ENCODE data around the gene CBFA2T3. TPM values are rescaled to one million over a fixed set of nuclear protein-coding genes. Genes with fewer than 3 reads are reported as not detected.

The CBFA2T3 gene
- total and polyA plus RNA-seq, 10 donors: 8.4 to 59.8 (median 26.3) TPM

- Histone ChIP-seq H3K27ac (peak overlapping the region in 5 of 8 donors; percentile 29 to 74 (median 49)), H3K9me3 (no peaks in the 10 kb centered on the region), H3K36me3 (peaks cover 0 to 79% (median 41%) of the 10 kb centered on the region in 6 donors), H3K27me3 (replicated peaks in 1 of 7) (no peaks in the 10 kb centered on the region), H3K4me1 (peaks cover 0 to 63% (median 35%) of the 10 kb centered on the region in 6 donors), H3K4me3 (no peak overlapping the region)
- WGBS, 5 donors: 89 to 93% (median 92%) methylated on average over 12 to 26 of the region's 26 CpGs
- intact Hi-C loops (cut with DNase I; ENCODE audit: low total_unique reads): no loop called here
- TF ChIP-seq POLR2A (IDR thresholded peaks at IDR 0.05) (no peak), POLR2AphosphoS5 (IDR thresholded peaks at IDR 0.05) (no peak), CTCF (IDR thresholded peaks at IDR 0.05 in 8 of 11, conservative IDR thresholded peaks at IDR 0.05 in 3 of 11) (no peak)
- no peak for DNase-seq
Measured at GRCh38 chr16:88901718-88902337, 75.2 kb downstream of the CBFA2T3 start.

DNA sequence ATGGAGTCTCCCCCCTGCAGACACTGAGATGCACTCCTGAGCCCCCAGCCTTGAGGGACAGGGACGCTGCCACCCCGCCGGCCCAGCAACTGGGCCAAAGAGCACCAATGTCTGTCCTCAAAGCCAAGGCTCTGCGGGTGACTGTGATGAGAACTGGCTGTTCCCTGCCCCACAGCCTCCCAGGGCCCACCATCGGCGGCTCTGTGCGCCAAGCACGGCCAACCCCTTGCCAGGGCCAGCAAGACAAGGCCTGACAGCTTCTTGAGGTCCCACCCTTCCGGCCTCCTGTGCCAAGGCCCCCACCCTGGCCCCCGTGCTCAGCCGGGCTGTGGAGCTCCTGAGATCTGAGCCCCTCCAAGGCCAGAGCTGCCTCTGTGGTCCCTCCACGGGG is 76.3 kb downstream of the CBFA2T3 start:
- no peaks in the 10 kb centered on the region for H3K9me3 ChIP-seq
- peak in 2 of 3 donors; percentile 42 to 58 for TF ChIP-seq POLR2AphosphoS5 (IDR thresholded peaks at IDR 0.05)
- TF ChIP-seq CTCF (IDR thresholded peaks at IDR 0.05 in 8 of 11, conservative IDR thresholded peaks at IDR 0.05 in 3 of 11): no peak
- TF ChIP-seq POLR2A (IDR thresholded peaks at IDR 0.05): no peak
- no peak for DNase-seq
- peaks cover 0 to 91% (median 52%) of the 10 kb centered on the region in 6 donors for H3K36me3 ChIP-seq
- H3K27ac ChIP-seq: peak overlapping the region in 5 of 8 donors; percentile 29 to 74 (median 49)
- no peaks in the 10 kb centered on the region for H3K27me3 ChIP-seq (replicated peaks in 1 of 7)
- H3K4me3 ChIP-seq: no peak overlapping the region
- intact Hi-C loops (cut with DNase I; ENCODE audit: low total_unique reads): no loop called here
- 67 to 89% (median 79%) methylated on average over 5 to 12 of the region's 12 CpGs for WGBS, 5 donors
- peaks cover 0 to 58% (median 29%) of the 10 kb centered on the region in 6 donors for H3K4me1 ChIP-seq

- no peak for DNase-seq
- H3K36me3 ChIP-seq: peaks cover 0 to 97% (median 53%) of the 10 kb centered on the region in 6 donors
- 78 to 91% (median 88%) methylated on average over 27 to 41 of the region's 41 CpGs for WGBS, 5 donors
- H3K27ac ChIP-seq: peak overlapping the region in 5 of 8 donors; percentile 29 to 74 (median 49)
- no peaks in the 10 kb centered on the region for H3K9me3 ChIP-seq
- no peaks in the 10 kb centered on the region for H3K27me3 ChIP-seq (replicated peaks in 1 of 7)
- TF ChIP-seq POLR2A (IDR thresholded peaks at IDR 0.05) (no peak), POLR2AphosphoS5 (IDR thresholded peaks at IDR 0.05) (no peak), CTCF (IDR thresholded peaks at IDR 0.05 in 8 of 11, conservative IDR thresholded peaks at IDR 0.05 in 3 of 11) (no peak)
- H3K4me1 ChIP-seq: peaks cover under 1 to 60% (median 30%) of the 10 kb centered on the region in 6 donors
- H3K4me3 ChIP-seq: no peak overlapping the region
- intact Hi-C loops (cut with DNase I; ENCODE audit: low total_unique reads): no loop called here
Measured at GRCh38 chr16:88899901-88900661, 76.9 kb downstream of the CBFA2T3 start.

All from spleen (tissue), 11 donors.